ENCODE results near the gene NT5M. TPM values are rescaled to one million over a fixed set of nuclear protein-coding genes. Genes with fewer than 3 reads are reported as not detected.

The NT5M gene
- total and polyA plus RNA-seq, 9 of the 15 experiments (the other 6 are each of a cell fraction or from before 2014, with no cell fraction given), result 0.24 to 10.1 (median 3.4) TPM

GRCh38 chr17:17351901-17352781, 49.0 kb downstream of the NT5M start (continued):
- TF ChIP-seq ZNF395 (CRISPR knock-in tag; IDR thresholded peaks at IDR 0.05) (no peak), ZNF146 (CRISPR knock-in tag; IDR thresholded peaks at IDR 0.05; ENCODE audit: unreplicated experiment) (no peak), ZC3H8 (IDR thresholded peaks at IDR 0.05) (no peak), ZNF507 (tag; conservative IDR thresholded peaks at IDR 0.05) (no peak), EP400 (IDR thresholded peaks at IDR 0.05) (peak; percentile 40; the same call in 1 of the 2 replicates), DNMT1 (IDR thresholded peaks at IDR 0.05) (no peak), ZHX1 (conservative IDR thresholded peaks at IDR 0.05; ENCODE audit: low read length) (no peak), ZSCAN32 (CRISPR knock-in tag; IDR thresholded peaks at IDR 0.05) (no peak), L3MBTL2 (IDR thresholded peaks at IDR 0.05) (peak; percentile 69), ZNF184 (CRISPR knock-in tag; IDR thresholded peaks at IDR 0.05) (no peak), ARID3A (IDR thresholded peaks at IDR 0.05; ENCODE audit: borderline replicate concordance, low read depth, low read length) (no peak), ZFX (CRISPR knock-in tag; IDR thresholded peaks at IDR 0.05) (peak; percentile 67)
- TF ChIP-seq, protein P1, sequence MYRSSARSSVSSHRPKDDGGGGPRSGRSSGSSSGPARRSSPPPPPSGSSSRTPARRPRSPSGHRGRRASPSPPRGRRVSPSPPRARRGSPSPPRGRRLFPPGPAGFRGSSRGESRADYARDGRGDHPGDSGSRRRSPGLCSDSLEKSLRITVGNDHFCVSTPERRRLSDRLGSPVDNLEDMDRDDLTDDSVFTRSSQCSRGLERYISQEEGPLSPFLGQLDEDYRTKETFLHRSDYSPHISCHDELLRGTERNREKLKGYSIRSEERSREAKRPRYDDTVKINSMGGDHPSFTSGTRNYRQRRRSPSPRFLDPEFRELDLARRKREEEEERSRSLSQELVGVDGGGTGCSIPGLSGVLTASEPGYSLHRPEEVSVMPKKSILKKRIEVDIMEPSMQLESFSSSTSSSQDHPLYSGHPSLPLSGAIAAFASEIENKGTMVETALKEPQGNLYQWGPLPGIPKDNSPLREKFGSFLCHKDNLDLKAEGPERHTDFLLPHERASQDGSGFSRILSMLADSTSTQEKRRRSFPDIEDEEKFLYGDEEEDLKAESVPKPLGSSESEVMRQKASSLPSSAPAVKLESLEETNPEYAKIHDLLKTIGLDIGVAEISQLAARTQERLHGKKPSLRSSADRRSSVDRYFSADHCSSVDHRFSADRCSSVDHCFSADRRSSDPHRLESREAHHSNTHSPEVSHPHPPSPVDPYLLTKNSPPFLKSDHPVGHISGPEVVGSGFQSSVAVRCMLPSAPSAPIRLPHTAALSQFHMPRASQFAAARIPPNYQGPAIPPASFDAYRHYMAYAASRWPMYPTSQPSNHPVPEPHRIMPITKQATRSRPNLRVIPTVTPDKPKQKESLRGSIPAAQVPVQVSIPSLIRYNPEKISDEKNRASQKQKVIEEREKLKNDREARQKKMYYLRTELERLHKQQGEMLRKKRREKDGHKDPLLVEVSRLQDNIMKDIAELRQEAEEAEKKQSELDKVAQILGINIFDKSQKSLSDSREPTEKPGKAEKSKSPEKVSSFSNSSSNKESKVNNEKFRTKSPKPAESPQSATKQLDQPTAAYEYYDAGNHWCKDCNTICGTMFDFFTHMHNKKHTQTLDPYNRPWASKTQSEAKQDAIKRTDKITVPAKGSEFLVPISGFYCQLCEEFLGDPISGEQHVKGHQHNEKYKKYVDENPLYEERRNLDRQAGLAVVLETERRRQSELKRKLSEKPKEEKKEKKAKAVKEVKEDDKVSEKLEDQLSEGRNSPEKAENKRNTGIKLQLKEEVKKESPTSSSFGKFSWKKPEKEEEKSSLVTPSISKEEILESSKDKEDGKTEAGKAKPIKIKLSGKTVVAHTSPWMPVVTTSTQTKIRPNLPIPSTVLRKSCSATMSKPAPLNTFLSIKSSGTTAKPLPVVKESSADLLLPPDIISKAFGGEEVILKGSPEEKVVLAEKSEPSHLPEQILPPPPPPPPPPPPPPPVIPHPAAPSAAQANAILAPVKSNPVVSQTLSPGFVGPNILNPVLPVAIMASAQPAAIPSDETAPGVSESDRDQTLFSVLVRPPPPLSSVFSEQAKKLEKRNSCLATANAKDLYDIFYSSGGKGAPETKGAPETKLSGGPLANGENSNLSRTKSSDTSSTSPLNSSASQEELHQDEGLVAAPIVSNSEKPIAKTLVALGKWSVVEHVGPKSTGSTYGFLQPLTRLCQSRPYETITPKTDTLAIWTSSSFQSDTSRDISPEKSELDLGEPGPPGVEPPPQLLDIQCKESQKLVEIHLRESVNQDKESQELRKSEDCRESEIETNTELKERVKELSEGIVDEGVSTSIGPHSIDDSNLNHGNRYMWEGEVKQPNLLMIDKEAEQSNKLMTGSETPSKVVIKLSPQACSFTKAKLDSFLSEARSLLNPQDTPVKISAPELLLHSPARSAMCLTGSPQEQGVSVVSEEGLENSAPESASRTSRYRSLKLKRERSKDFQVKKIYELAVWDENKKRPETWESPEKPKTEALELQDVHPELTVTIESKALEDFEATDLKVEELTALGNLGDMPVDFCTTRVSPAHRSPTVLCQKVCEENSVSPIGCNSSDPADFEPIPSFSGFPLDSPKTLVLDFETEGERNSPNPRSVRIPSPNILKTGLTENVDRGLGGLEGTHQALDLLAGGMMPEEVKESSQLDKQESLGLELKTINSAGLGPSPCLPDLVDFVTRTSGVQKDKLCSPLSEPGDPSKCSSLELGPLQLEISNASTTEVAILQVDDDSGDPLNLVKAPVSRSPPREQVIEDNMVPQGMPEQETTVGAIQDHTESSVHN (IDR thresholded peaks at IDR 0.05; ENCODE audit: borderline replicate concordance in 1 of 2, low read depth in 1 of 2), result no peak

All from K562 (cell line).